HG03025 (cell line): ENCODE measurements around the gene TTI1.

Source experiments
- ATAC-seq: cut with Tn5 transposase; IDR thresholded peaks from one replicate; pipeline ENCODE4 v1.9.1; 2021; ENCODE audit warnings: mild to moderate bottlenecking, moderate library complexity; ENCODE audit not compliant: unreplicated experiment, low FRiP score

TTI1 gene

DNA sequence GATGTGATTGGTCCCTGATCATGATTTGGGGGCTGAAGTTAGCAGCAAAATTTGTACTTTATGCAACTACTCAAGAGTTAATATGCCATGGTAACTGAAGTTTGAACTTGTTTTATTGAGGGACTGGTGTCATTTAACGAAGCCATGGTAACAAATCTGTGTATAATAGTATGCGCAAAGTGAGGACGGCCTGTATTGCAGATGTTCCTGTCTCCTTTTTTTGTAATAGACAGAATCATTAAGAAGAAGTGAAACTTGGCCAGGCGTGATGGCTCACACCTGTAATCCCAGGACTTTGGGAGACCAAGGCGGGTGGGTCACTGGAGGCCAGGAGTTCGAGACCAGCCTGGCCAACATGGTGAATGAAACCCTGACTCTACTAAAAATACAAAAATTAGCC lies 22.6 kb upstream of the TTI1 start:
- ATAC-seq: no peak

DNA sequence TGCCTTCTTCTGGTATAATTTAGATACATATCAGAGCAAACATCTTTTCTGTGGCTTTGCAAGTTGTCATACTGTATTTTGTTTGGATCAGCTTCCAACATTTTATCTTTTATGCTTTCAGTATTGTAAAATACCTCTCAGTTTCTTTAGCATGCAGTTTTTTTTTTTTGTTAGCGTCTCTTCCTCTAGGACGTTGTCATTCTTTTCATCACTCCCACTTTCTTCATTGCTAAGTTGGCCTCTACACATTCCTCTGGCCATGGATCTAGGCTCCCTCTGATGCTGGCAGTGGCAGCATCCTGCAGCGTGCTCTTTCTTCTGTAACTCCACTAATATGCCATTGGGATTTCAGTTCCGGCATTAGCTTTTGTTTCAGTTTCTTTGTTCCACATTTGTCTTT lies 22.0 kb upstream of the TTI1 start:
- ATAC-seq: no peak

GRCh38 chr20:38054647-38055046 lies 21.4 kb upstream of the TTI1 start:
- ATAC-seq: no peak

DNA sequence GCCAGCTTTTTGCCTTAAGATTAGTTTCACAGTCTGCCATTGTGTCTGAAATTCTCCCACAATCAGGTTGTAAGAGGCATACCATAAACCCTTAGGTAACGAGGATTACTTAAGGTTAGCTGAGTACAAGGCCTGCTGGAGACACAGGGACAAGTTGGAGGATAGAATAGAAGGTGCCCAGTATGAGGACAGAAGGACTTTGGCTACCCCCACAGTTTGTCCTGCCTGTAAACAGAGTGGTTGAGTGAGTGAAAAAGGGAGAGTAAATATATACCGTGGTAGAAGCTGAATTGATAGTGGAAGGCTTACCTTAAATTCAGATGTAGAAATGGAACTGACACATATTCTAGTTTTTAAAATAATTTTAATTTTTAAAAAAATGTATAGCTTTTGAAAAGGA lies 19.6 kb upstream of the TTI1 start:
- ATAC-seq: no peak

DNA sequence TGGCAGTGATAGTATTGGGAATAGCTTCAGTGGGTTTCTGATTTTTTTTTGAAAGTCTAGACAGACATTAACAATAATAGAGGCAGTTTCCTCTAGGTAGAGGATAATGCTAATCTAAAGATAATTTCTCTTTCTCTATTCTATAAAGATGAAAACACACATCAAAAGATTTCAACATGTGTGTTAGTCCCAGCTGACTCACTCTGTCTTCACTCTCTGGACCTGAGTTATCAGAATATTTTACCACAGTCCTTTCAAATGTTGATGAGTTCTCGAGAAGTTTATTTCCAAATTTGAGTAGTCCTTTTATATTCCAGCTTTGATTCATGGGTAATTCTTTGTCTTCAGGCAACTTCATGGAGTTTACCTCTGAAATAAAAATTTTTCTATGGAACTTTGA lies 17.4 kb upstream of the TTI1 start:
- ATAC-seq: no peak

- ATAC-seq: no peak
Observed at GRCh38 chr20:38049800-38050199, 16.5 kb upstream of the TTI1 start.

DNA sequence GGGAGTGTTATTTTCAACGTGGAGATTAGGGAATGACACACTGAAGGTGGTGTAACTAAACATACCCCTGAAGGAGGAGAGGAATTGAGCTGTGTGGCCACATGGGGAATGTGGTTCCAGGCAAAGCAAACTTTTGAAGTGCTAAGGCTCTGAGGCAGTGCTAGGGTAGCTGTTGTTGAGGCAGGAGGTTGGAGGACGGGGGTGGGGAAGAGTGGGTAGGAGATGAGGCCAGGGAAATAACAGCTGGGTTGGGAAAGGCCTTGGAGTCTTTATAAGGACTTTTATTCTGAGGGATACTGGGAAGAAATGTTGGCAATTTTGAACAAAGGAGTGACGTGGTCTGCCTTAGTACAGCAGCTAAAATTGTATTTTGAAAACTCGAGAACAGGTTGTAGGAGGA lies 13.3 kb upstream of the TTI1 start:
- ATAC-seq: no peak

DNA sequence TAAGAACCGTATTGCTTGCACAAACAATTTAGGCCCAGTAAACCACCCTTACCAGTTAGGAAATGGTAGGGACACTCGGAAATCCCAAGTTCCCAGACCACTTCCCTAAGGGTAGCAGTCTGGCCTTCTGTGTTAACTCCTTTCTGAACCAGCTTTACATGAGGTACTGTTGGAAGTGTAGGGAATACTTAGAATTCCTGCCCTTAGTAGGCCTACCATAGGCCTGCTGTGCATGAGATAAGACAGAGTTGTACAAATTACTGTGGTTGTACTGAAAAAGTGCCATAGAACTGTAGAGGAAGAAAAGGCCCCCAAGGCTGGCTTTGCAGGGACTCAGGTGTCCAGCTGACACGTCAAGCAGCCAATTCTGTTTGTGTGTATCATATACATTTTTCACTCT lies 11.4 kb upstream of the TTI1 start:
- no peak for ATAC-seq

GRCh38 chr20:38043512-38044300 lies 10.4 kb upstream of the TTI1 start:
- ATAC-seq: no peak

GRCh38 chr20:38040276-38040675 lies 7.0 kb upstream of the TTI1 start:
- no peak for ATAC-seq

GRCh38 chr20:38036366-38036765 lies 3.1 kb upstream of the TTI1 start:
- ATAC-seq: no peak

GRCh38 chr20:38034961-38035360 lies 1.7 kb upstream of the TTI1 start:
- ATAC-seq: no peak

DNA sequence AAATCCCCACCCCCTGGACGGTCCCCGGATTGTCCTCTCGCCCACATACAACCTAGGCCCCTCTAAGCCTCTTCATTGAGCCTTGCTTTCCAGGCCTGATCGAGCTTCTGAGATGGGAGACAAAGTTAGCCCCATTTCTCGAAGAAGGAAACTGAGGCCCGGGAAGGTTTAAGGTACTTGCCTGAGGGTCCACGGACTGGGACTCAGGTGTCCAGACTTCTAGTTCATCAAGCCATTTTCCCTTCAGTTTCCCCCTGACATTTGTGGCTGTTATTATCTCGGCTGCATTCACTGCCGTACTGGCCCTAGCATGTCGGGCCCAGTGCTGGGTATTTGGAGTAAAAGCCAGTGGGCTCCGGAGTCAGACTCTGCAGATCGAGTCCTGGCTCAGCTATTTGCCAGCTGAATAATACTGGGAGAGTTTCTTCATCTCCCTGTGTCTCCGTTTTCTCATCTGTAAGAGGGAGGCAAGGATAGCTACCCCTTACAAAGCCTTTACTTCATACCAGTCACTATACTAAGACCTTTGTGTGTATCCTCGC lies 923 bp upstream of the TTI1 start:
- ATAC-seq: no peak

DNA sequence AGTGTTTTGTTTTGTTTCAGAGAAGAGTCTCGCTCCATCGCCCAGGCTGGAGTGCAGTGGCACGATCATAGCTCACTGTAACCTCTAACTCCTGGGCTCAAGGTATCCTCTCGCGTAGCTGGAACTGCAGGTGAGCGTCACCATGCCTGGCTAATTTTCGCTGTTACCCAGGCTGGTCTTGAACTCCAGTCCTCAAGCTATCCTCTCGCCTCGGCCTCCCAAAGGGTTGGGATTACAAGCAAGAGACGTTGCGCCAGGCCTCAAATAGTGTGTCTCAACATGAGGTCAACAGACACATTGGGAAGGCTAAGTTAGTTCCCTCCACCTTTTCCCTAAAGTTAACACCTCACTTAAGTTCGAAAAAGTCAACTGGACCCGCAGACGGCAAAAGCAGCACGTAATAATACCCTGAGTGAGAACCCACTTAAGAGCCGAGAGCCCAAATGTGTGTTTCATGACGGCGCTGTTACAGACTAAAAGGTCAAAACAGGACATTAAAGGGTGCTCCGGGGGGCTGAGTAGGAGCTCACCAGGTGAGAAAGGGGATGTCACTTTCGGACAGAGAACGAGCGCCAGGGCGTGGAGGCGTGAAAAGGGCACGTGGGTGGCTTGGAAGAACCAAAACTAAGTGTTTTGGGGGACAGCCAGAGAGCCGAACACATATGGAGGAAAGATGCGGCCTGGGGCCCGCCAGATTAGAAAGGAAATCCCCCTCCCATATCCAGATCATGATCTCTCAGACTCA lies 499 bp downstream of the TTI1 start:
- ATAC-seq: peak; percentile 64

GRCh38 chr20:38031957-38032356 lies 1.3 kb downstream of the TTI1 start:
- ATAC-seq: no peak

- ATAC-seq: no peak
Observed at GRCh38 chr20:38029453-38029852, 3.8 kb downstream of the TTI1 start.

GRCh38 chr20:38024496-38024895 lies 8.8 kb downstream of the TTI1 start:
- ATAC-seq: no peak

DNA sequence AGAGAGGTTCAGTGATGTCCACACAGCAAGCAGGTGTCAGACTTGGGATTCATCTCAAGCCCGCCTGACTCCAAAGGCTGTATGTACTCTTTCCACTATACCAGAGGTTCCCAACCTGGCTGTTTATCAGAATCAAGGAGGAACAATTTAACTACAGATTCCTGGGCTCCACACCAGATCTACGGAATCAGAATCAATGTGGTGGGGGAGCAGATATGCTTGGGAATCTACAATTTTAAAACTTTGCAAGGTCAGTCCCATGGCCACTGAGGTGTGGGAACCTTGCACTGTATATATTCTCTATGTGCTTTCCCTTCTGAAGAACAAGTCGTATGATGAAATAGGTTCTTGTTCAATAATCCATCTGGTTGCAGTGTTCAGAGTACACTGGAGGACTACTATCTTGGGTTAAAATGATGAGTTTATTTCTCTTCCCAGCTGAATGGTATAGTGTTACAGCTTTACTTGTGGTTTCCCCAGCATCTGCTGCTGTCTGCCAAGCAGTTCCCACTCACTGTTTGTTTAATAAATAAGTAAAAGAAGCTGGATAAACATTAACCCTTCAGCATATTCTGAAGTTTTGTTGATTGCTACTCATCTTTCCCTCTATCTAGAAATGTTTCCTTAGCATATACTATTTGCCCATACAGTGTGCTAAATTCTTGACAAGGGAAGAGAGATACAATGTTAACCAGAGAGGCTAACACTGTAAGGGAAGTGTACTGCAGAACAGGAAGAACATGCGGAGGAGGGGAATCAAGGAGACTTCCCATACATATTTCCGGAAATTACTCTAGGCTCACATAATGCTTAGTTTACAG lies 9.9 kb downstream of the TTI1 start:
- ATAC-seq: no peak

- no peak for ATAC-seq
Observed at GRCh38 chr20:38021087-38021772, 12.0 kb downstream of the TTI1 start.

DNA sequence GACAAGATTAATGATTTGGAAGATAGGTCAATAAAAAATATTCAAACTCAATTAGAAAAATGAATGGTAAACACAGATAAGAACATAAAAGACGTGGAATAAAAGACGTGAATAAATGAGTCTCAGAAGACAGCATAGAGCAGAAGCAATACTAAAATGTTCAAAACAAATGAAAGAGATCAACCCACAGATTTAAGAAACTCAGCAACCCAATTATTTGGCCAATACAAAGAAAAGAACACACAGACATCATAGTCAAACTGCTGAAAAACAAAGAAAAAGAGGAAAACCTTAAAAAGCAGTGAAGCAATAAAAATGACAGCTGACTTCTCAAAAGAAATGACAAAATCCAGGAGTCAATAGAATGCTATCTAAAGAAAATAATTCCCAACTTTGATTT lies 14.9 kb downstream of the TTI1 start:
- ATAC-seq: no peak
